Ishikawa (cell line): ENCODE data around the gene ZW10.

Source experiments
- CEBPB ChIP-seq: IDR thresholded peaks from 2 replicates; pipeline ENCODE4 v1.6.1; 2012
- CREB1 ChIP-seq: IDR thresholded peaks from 2 replicates; pipeline ENCODE4 v1.6.1; 2012; ENCODE audit warnings: low read depth
- MAX ChIP-seq: IDR thresholded peaks from 2 replicates; pipeline ENCODE4 v1.6.1; 2012
- RAD21 ChIP-seq: IDR thresholded peaks from 2 replicates; pipeline ENCODE4 v1.6.1; 2012; ENCODE audit warnings: low read depth
- REST ChIP-seq: IDR thresholded peaks from 2 replicates; pipeline ENCODE4 v1.6.1; 2012; ENCODE audit warnings: low read depth, mild to moderate bottlenecking
- TAF1 ChIP-seq: IDR thresholded peaks from 2 replicates; pipeline ENCODE4 v1.6.1; 2012; ENCODE audit warnings: low read depth, mild to moderate bottlenecking
- YY1 ChIP-seq: IDR thresholded peaks from 2 replicates; pipeline ENCODE4 v1.6.1; 2012; ENCODE audit warnings: low read depth

- TF ChIP-seq TAF1, result no peak
- TF ChIP-seq CREB1, result no peak
- TF ChIP-seq REST, result no peak
- no peak for TF ChIP-seq MAX
- TF ChIP-seq CEBPB, result no peak
- TF ChIP-seq YY1, result no peak
- no peak for TF ChIP-seq RAD21
These were observed 51.9 kb downstream of the ZW10 start for GRCh38 chr11:113721462-113722066.
